ENCODE results near the gene ALG14. TPM values are rescaled to one million over a fixed set of nuclear protein-coding genes. Genes with fewer than 3 reads are reported as not detected.

ALG14 gene
- polyA plus RNA-seq, 1 donor from 2014 or later: 2.6 TPM

GRCh38 chr1:94988356-94988755, 84.4 kb downstream of the ALG14 start:
- Histone ChIP-seq H4K20me1 (ENCODE audit: insufficient read depth) (no peaks in the 10 kb centered on the region), H3K9me2 (ENCODE audit: insufficient read depth, low read length) (no peaks in the 10 kb centered on the region), H3K9ac (ENCODE audit: low read length) (no peak overlapping the region), H3K27me3 (ENCODE audit: insufficient read depth, low read depth, low read length) (no peaks in the 10 kb centered on the region), H3K9me3 (ENCODE audit: low read length) (no peaks in the 10 kb centered on the region), H3K4me2 (ENCODE audit: low read length) (no peak overlapping the region), H3K27ac (ENCODE audit: low read length) (no peak overlapping the region), H3K4me3 (ENCODE audit: low read length) (no peak overlapping the region), H3K36me3 (ENCODE audit: insufficient read depth, low read length) (no peaks in the 10 kb centered on the region), H3F3A (ENCODE audit: insufficient read depth, low read length, poor library complexity, severe bottlenecking) (no peaks in the 10 kb centered on the region), H3K79me2 (replicated peaks; ENCODE audit: insufficient read depth, low read length) (no peaks in the 10 kb centered on the region), H2AFZ (ENCODE audit: low read depth, low read length) (no peak overlapping the region)
- TF ChIP-seq REST (IDR thresholded peaks at IDR 0.05; ENCODE audit: borderline replicate concordance) (no peak), EZH2 (IDR thresholded peaks at IDR 0.05; ENCODE audit: borderline replicate concordance, insufficient read depth, low read length, poor library complexity, severe bottlenecking) (no peak), EP300 (conservative IDR thresholded peaks at IDR 0.05; ENCODE audit: poor library complexity, severe bottlenecking) (no peak), TAF1 (IDR thresholded peaks at IDR 0.05; ENCODE audit: low read depth) (no peak), POLR2AphosphoS5 (IDR thresholded peaks at IDR 0.05) (no peak), CTCF (IDR thresholded peaks at IDR 0.05; ENCODE audit: poor library complexity, severe bottlenecking) (no peak)

DNA sequence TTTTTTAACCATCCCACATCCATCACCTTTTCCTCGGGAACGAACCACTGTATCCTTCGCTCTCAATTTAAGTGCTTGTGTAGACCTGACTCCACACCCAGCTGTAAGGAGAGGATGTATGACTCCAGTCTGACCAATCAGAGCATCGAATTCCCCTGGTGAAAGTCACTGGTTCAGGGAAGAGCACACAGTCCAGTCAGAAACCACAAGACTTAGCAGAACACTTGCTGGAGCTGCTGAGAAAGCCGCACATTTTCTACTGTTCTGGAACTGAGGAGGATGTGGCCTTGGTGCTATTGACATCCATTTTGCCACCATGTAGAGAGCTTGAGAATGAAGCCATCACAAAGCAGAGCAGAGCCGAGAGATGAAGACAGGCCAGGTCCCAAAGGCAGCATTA, 86.0 kb downstream of the ALG14 start:
- no peak overlapping the region for H3K4me3 ChIP-seq (ENCODE audit: low read length)
- no peaks in the 10 kb centered on the region for H3K79me2 ChIP-seq (replicated peaks; ENCODE audit: insufficient read depth, low read length)
- no peak overlapping the region for H3K4me2 ChIP-seq (ENCODE audit: low read length)

More for the DNA sequence above, 86.0 kb downstream of the ALG14 start:
- H4K20me1 ChIP-seq (ENCODE audit: insufficient read depth): no peaks in the 10 kb centered on the region
- H3K9ac ChIP-seq (ENCODE audit: low read length): no peak overlapping the region
- TF ChIP-seq RAD21 (conservative IDR thresholded peaks at IDR 0.05) (no peak), REST (IDR thresholded peaks at IDR 0.05; ENCODE audit: borderline replicate concordance) (no peak), MXI1 (conservative IDR thresholded peaks at IDR 0.05; ENCODE audit: poor library complexity, severe bottlenecking) (no peak), POLR2AphosphoS5 (IDR thresholded peaks at IDR 0.05) (no peak), EZH2 (IDR thresholded peaks at IDR 0.05; ENCODE audit: borderline replicate concordance, insufficient read depth, low read length, poor library complexity, severe bottlenecking) (no peak), CTCF (IDR thresholded peaks at IDR 0.05; ENCODE audit: poor library complexity, severe bottlenecking) (no peak), TAF1 (IDR thresholded peaks at IDR 0.05; ENCODE audit: low read depth) (no peak), EP300 (conservative IDR thresholded peaks at IDR 0.05; ENCODE audit: poor library complexity, severe bottlenecking) (no peak), SMC3 (conservative IDR thresholded peaks at IDR 0.05; ENCODE audit: poor library complexity) (no peak)
- H3K9me3 ChIP-seq (ENCODE audit: low read length): no peaks in the 10 kb centered on the region
- H3K27me3 ChIP-seq (ENCODE audit: insufficient read depth, low read depth, low read length): no peaks in the 10 kb centered on the region
- no peak overlapping the region for H3K27ac ChIP-seq (ENCODE audit: low read length)
- no peaks in the 10 kb centered on the region for H3K36me3 ChIP-seq (ENCODE audit: insufficient read depth, low read length)
- no peaks in the 10 kb centered on the region for H3K9me2 ChIP-seq (ENCODE audit: insufficient read depth, low read length)
- H3F3A ChIP-seq (ENCODE audit: insufficient read depth, low read length, poor library complexity, severe bottlenecking): no peaks in the 10 kb centered on the region
- no peak overlapping the region for H2AFZ ChIP-seq (ENCODE audit: low read depth, low read length)

Measured in neural cell (in vitro differentiated cells).